HG03460 (cell line): ENCODE measurements around the gene LARGE1.
"Not testable (repeated sequence)": the region's sequence is repeated elsewhere in the genome, so short reads cannot be mapped to it uniquely, and the experiment has no call there.

Experiments
- ATAC-seq: cut with Tn5 transposase; IDR thresholded peaks from one replicate; pipeline ENCODE4 v1.9.1; 2021; ENCODE audit not compliant: unreplicated experiment

LARGE1 gene

GRCh38 chr22:33569559-33569958, 350.7 kb downstream of the LARGE1 start:
- no peak for ATAC-seq

GRCh38 chr22:33569018-33569417, 351.3 kb downstream of the LARGE1 start:
- no peak for ATAC-seq

GRCh38 chr22:33566495-33566894, 353.8 kb downstream of the LARGE1 start:
- ATAC-seq: not testable (repeated sequence)

GRCh38 chr22:33565580-33565995, 354.7 kb downstream of the LARGE1 start:
- ATAC-seq: no peak

- ATAC-seq: no peak
Measured at GRCh38 chr22:33564683-33565082, 355.6 kb downstream of the LARGE1 start.

GRCh38 chr22:33563220-33563964, 356.9 kb downstream of the LARGE1 start:
- ATAC-seq: no peak

GRCh38 chr22:33562501-33562900, 357.8 kb downstream of the LARGE1 start:
- ATAC-seq: no peak

- ATAC-seq: no peak
Measured at GRCh38 chr22:33561149-33561807, 359.0 kb downstream of the LARGE1 start.

GRCh38 chr22:33557836-33558235, 362.4 kb downstream of the LARGE1 start:
- no peak for ATAC-seq

- no peak for ATAC-seq
Measured at GRCh38 chr22:33555814-33556522, 364.3 kb downstream of the LARGE1 start.

GRCh38 chr22:33553493-33553892, 366.8 kb downstream of the LARGE1 start:
- no peak for ATAC-seq

- no peak for ATAC-seq
Measured at GRCh38 chr22:33544707-33545106, 375.6 kb downstream of the LARGE1 start.

GRCh38 chr22:33542722-33543121, 377.6 kb downstream of the LARGE1 start:
- ATAC-seq: no peak

- ATAC-seq: no peak
Measured at GRCh38 chr22:33542153-33542552, 378.1 kb downstream of the LARGE1 start.

GRCh38 chr22:33539902-33540751, 380.1 kb downstream of the LARGE1 start:
- ATAC-seq: no peak

- no peak for ATAC-seq
Measured at GRCh38 chr22:33539202-33539901, 380.9 kb downstream of the LARGE1 start.

GRCh38 chr22:33538277-33538885, 381.9 kb downstream of the LARGE1 start:
- ATAC-seq: no peak

- no peak for ATAC-seq
Measured at GRCh38 chr22:33537059-33537458, 383.2 kb downstream of the LARGE1 start.

GRCh38 chr22:33535937-33536875, 384.1 kb downstream of the LARGE1 start:
- ATAC-seq: no peak
